IPS DF 19.7 (cell line): ENCODE results near the gene PTPRN2.

Experiments used
- DNase-seq: peaks from one replicate; pipeline ENCODE4 v3.0.0-alpha.2; 2013; ENCODE audit warnings: low read depth, low spot score

PTPRN2 gene

GRCh38 chr7:158097453-158098124, 490.0 kb downstream of the PTPRN2 start:
- DNase-seq = no peak

GRCh38 chr7:158097106-158097452, 490.5 kb downstream of the PTPRN2 start:
- DNase-seq = no peak

GRCh38 chr7:158096582-158096981, 491.0 kb downstream of the PTPRN2 start:
- DNase-seq = no peak

GRCh38 chr7:158094671-158095226, 492.9 kb downstream of the PTPRN2 start:
- no peak for DNase-seq

- no peak for DNase-seq
Observed at GRCh38 chr7:158094046-158094445, 493.6 kb downstream of the PTPRN2 start.

GRCh38 chr7:158093156-158093796, 494.3 kb downstream of the PTPRN2 start:
- DNase-seq = no peak

GRCh38 chr7:158087196-158087595, 500.4 kb downstream of the PTPRN2 start:
- DNase-seq = no peak

- no peak for DNase-seq
Observed at GRCh38 chr7:158085741-158086695, 501.6 kb downstream of the PTPRN2 start.

- no peak for DNase-seq
Observed at GRCh38 chr7:158084555-158084954, 503.1 kb downstream of the PTPRN2 start.

GRCh38 chr7:158083526-158084310, 503.9 kb downstream of the PTPRN2 start:
- no peak for DNase-seq

GRCh38 chr7:158082761-158083160, 504.9 kb downstream of the PTPRN2 start:
- no peak for DNase-seq

- DNase-seq = no peak
Observed at GRCh38 chr7:158080899-158081445, 506.7 kb downstream of the PTPRN2 start.

GRCh38 chr7:158077934-158078910, 509.4 kb downstream of the PTPRN2 start:
- DNase-seq = no peak

GRCh38 chr7:158077151-158077840, 510.3 kb downstream of the PTPRN2 start:
- no peak for DNase-seq

GRCh38 chr7:158076656-158077055, 511.0 kb downstream of the PTPRN2 start:
- no peak for DNase-seq

GRCh38 chr7:158076215-158076614, 511.4 kb downstream of the PTPRN2 start:
- no peak for DNase-seq

- no peak for DNase-seq
Observed at GRCh38 chr7:158075633-158076001, 512.0 kb downstream of the PTPRN2 start.

- no peak for DNase-seq
Observed at GRCh38 chr7:158074896-158075632, 512.6 kb downstream of the PTPRN2 start.
